SK-N-SH (cell line): Measurements from ENCODE around the gene DGCR8.

ENCODE experiments used
- POLR2AphosphoS5 ChIP-seq: IDR thresholded peaks from 2 replicates; pipeline ENCODE4 v1.6.1; 2012; ENCODE audit warnings: low read depth, low read length
- SMC3 ChIP-seq: IDR thresholded peaks from 2 replicates; pipeline ENCODE4 v1.6.1; 2012; ENCODE audit warnings: low read depth, low read length, improper control_type of control experiment
- TF ChIP-seq, protein P1 (sequence below): fragments of 200-600 bp; sonication (generic); IDR thresholded peaks from 2 replicates; pipeline ENCODE4 v1.6.1; 2017; ENCODE audit warnings: antibody characterized with exemption, mild to moderate bottlenecking, moderate library complexity

DNA sequence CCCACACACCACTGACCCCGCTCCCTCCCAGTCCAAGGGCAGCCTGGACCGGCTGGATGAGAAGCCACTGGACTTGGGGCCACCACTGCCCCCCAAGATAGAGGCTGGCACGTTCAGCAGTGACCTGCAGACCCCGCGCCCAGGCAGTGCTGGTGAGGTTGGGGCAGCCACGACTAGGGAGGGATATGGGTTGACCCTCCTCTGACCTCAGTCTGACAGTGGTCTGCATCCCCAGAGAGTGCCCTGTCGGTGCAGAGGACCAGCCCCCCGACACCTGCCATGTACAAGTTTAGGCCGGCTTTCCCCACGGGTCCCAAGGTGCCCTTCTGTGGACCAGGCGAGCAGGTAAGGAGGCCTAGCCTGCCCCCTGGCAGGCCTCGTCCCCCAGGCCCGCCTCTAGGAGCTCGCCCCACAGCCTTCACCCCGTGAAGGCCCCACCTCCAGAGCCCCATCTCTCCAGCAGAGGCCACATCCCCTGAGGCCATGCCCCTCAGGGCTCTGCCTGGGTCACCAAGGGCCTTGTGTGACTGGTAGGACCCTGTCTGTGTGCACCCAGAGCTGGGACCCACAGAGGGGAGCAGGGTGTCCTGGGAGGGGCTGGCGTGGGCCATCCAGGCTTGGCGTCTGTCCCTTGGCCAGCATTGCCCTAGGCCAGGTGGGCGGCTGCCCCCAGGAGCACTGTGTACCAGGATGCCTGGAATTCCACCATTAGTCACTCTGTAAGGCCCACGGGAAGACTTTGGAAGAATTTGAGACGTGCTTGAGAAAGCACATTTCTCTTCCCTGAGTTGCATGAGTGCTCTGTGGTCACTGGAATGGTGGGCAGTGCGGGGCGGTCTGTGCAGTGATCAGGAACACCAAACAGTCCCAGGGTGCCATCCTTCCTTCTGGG, 61.4 kb downstream of the DGCR8 start:
- TF ChIP-seq SMC3 (no peak), POLR2AphosphoS5 (no peak)
- TF ChIP-seq, protein P1, sequence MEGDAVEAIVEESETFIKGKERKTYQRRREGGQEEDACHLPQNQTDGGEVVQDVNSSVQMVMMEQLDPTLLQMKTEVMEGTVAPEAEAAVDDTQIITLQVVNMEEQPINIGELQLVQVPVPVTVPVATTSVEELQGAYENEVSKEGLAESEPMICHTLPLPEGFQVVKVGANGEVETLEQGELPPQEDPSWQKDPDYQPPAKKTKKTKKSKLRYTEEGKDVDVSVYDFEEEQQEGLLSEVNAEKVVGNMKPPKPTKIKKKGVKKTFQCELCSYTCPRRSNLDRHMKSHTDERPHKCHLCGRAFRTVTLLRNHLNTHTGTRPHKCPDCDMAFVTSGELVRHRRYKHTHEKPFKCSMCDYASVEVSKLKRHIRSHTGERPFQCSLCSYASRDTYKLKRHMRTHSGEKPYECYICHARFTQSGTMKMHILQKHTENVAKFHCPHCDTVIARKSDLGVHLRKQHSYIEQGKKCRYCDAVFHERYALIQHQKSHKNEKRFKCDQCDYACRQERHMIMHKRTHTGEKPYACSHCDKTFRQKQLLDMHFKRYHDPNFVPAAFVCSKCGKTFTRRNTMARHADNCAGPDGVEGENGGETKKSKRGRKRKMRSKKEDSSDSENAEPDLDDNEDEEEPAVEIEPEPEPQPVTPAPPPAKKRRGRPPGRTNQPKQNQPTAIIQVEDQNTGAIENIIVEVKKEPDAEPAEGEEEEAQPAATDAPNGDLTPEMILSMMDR, result no peak
